ENCODE results near the gene GRIK2.

Gene GRIK2

DNA sequence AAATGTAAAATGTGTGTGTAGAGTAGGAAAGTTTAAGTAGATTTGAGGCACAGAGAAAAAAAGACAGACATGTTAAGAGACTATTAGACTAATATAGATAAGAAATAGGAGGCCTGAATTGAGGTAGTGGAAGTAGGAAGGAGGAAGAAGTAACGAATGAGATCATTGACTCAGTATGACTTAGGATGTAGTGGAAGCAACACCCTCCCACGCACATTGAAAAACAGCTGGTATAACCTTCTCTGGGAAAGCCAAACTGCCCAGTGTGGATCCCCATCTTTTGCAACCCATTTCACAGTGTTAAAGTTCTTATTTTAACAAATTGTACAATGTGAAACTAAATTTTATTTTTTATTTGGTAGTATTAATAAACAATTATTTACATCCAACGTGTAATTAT is 89.1 kb downstream of the GRIK2 start:
- TF ChIP-seq, protein P1, sequence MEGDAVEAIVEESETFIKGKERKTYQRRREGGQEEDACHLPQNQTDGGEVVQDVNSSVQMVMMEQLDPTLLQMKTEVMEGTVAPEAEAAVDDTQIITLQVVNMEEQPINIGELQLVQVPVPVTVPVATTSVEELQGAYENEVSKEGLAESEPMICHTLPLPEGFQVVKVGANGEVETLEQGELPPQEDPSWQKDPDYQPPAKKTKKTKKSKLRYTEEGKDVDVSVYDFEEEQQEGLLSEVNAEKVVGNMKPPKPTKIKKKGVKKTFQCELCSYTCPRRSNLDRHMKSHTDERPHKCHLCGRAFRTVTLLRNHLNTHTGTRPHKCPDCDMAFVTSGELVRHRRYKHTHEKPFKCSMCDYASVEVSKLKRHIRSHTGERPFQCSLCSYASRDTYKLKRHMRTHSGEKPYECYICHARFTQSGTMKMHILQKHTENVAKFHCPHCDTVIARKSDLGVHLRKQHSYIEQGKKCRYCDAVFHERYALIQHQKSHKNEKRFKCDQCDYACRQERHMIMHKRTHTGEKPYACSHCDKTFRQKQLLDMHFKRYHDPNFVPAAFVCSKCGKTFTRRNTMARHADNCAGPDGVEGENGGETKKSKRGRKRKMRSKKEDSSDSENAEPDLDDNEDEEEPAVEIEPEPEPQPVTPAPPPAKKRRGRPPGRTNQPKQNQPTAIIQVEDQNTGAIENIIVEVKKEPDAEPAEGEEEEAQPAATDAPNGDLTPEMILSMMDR (IDR thresholded peaks at IDR 0.05; ENCODE audit: insufficient read depth, missing control alignments): no peak
- FAIRE-seq (no peak), DNase-seq (ENCODE audit: insufficient read length, low spot score) (no peak)

DNA sequence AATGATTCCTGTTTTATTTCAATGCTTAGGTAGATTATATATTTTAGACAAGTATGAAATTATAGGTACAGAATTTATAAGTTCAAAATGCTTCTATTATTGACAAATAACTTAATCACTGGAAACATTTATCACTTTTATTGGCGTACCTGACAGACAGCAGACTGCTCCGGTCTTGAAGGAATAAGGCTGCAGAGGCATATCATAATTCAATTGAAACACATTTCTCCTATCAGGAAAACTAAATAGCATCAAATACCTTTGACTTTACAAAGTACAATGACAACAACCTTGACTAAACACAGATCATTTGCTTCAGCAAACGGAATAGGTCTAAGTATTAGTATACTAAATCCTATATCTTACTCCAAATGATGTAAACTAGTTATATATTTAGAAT is 91.3 kb downstream of the GRIK2 start:
- DNase-seq (ENCODE audit: insufficient read length, low spot score): no peak
- TF ChIP-seq, protein P1 (IDR thresholded peaks at IDR 0.05; ENCODE audit: insufficient read depth, missing control alignments): no peak
- FAIRE-seq: no peak

DNA sequence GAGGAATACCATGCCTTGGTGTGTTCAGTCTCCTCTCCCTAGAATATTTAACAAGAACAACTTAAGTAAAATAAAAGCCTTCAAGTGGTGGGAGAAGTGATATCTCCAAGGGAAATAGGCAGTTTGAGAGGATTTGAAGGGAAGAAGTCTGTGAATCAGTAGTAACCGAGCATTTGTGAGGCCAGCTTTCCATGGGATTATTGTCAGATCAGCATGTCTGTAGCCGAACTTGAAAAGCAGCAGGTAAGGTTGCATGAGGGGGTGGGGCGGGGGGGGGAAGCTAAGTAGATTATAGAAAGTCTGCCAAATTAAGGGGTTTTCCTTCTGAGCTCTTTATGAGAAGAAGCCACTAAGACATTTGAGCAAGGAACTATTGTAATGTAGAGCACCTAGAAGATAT is 92.6 kb downstream of the GRIK2 start:
- DNase-seq (ENCODE audit: insufficient read length, low spot score) (no peak), FAIRE-seq (no peak)
- TF ChIP-seq, protein P1 (IDR thresholded peaks at IDR 0.05; ENCODE audit: insufficient read depth, missing control alignments): no peak

DNA sequence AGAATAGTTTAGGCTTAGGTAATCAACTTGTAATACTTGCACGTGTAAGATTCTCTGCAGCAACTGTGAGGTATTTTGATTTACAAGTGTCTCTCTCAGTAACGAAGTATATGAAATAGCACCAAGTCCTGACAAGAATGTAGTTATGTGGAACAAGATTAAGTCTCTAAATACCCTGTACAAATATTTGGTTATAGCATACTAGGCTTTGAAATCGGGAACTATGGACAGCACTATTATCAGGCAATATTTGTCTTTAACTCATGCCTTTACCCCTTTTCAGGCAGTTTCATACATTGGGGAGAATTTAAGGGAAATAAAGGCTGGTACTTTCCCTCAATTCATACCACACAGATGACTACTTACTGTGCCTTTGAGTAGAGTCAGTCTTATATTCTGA is 93.2 kb downstream of the GRIK2 start:
- FAIRE-seq (no peak), DNase-seq (ENCODE audit: insufficient read length, low spot score) (no peak)
- TF ChIP-seq, protein P1 (IDR thresholded peaks at IDR 0.05; ENCODE audit: insufficient read depth, missing control alignments): no peak

DNA sequence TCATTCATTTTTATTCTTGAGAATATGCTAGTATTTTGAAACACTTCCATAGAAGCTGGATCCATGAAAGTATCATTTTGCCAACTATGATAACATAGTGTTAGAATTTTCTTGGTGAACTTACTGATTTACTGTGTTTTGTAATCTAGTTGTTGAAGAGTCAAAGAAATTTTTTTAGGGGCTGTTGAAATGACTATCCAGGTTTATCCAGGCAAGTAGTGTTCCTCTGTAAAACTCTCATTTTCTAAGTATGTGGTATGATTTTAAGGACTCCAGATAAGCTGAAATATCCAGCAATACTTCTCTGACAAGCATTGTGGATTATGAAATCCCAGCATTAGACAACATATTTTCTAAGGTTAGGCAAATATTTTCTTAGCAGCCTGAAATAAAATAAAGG is 95.9 kb downstream of the GRIK2 start:
- no peak for DNase-seq (ENCODE audit: insufficient read length, low spot score)
- TF ChIP-seq, protein P1 (IDR thresholded peaks at IDR 0.05; ENCODE audit: insufficient read depth, missing control alignments): no peak
- no peak for FAIRE-seq

DNA sequence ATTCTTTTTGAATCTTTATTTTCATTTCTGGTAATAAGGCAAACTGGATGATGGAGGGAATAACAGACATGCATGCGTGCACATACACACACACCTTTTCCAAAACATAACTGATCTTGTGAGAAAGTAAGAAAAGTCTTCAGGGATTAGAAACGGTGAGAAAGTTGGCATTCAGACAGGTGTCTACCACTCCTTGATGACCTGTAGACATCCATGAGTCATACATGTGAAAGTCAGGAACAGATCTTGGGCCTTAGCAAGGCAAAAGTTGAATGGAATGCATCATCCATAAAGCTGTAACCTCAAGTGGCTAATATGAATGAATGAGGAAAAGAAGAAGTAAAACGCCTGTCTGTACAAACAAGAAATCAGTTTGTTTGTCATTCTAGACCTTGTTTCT is 97.3 kb downstream of the GRIK2 start:
- DNase-seq (ENCODE audit: insufficient read length, low spot score) (no peak), FAIRE-seq (no peak)
- TF ChIP-seq, protein P1 (IDR thresholded peaks at IDR 0.05; ENCODE audit: insufficient read depth, missing control alignments): no peak

DNA sequence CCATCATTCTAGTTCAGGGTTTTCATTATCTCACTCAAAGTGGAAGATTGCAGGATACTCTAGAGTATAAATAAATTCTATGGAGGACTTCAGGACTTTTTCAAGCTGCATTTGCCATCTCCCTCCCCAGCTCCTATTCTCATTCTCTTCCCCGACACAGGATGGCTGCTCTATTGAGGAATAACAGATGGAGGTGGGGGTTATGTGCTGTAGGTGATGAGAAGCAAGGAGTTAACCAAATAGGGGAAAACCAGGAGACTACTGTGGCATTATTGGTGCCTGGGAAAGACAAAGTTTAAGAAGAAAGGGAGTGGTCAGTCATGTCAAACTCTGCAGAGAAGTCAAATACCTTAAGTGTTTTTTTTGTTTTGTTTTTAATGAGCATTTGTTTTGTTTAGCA is 109.3 kb downstream of the GRIK2 start:
- TF ChIP-seq, protein P1 (IDR thresholded peaks at IDR 0.05; ENCODE audit: insufficient read depth, missing control alignments): no peak

More for the DNA sequence above, 109.3 kb downstream of the GRIK2 start:
- FAIRE-seq: no peak
- no peak for DNase-seq (ENCODE audit: insufficient read length, low spot score)

Data from D721Med (cell line).